ENCODE measurements around the gene BARHL2. TPM values are rescaled to one million over a fixed set of nuclear protein-coding genes. Genes with fewer than 3 reads are reported as not detected.

Gene BARHL2
- total RNA-seq, 6 experiments from 2014 or later = not detected

- no peak for TF ChIP-seq CTCF (IDR thresholded peaks at IDR 0.05)
- TF ChIP-seq POLR2A (IDR thresholded peaks at IDR 0.05) = no peak
- ATAC-seq (no peak), DNase-seq (no peak)
- no peaks in the 10 kb centered on the region for H3K9me3 ChIP-seq
- intact Hi-C loops (cut with DNase I) = no loop called here
- H3K36me3 ChIP-seq = no peaks in the 10 kb centered on the region
- peaks cover 0 to 32% (median 4%) of the 10 kb centered on the region in 4 donors for H3K4me1 ChIP-seq
- no peak overlapping the region for H3K27ac ChIP-seq
- 15% methylated on average over 25 of the region's 25 CpGs for WGBS (ENCODE audit: insufficient coverage, low coverage, low lambda C conversion rate, missing lambda C conversion rate)
- H3K27me3 ChIP-seq = peaks cover 15 to 76% of the 10 kb centered on the region in 2 donors
- no peak overlapping the region for H3K4me3 ChIP-seq
Measured at GRCh38 chr1:90728502-90729287, 11.6 kb upstream of the BARHL2 start.

- no peak for DNase-seq
- Histone ChIP-seq H3K4me1 (peaks cover 0 to 37% (median 6%) of the 10 kb centered on the region in 4 donors), H3K9me3 (no peaks in the 10 kb centered on the region), H3K27me3 (peaks cover 18 to 78% of the 10 kb centered on the region in 2 donors), H3K4me3 (no peak overlapping the region), H3K36me3 (no peaks in the 10 kb centered on the region), H3K27ac (no peak overlapping the region)
- intact Hi-C loops (cut with DNase I) = no loop called here
- 28% methylated on average over 5 of the region's 5 CpGs for WGBS (ENCODE audit: insufficient coverage, low coverage, low lambda C conversion rate, missing lambda C conversion rate)
- no peak for ATAC-seq
- TF ChIP-seq CTCF (IDR thresholded peaks at IDR 0.05) (no peak), POLR2A (IDR thresholded peaks at IDR 0.05) (no peak)
Measured at GRCh38 chr1:90727917-90728501, 10.9 kb upstream of the BARHL2 start.

GRCh38 chr1:90726986-90727480 is 9.9 kb upstream of the BARHL2 start:
- TF ChIP-seq CTCF (IDR thresholded peaks at IDR 0.05) = no peak
- no peak for TF ChIP-seq POLR2A (IDR thresholded peaks at IDR 0.05)
- no peaks in the 10 kb centered on the region for H3K36me3 ChIP-seq
- no peak for DNase-seq
- no peak overlapping the region for H3K27ac ChIP-seq
- H3K4me3 ChIP-seq = no peak overlapping the region
- peaks cover 18 to 81% of the 10 kb centered on the region in 2 donors for H3K27me3 ChIP-seq
- intact Hi-C loops (cut with DNase I) = no loop called here
- no peak for ATAC-seq
- no CpG with 5 or more reads among the region's 25 CpGs for WGBS (ENCODE audit: insufficient coverage, low coverage, low lambda C conversion rate, missing lambda C conversion rate)
- H3K9me3 ChIP-seq = no peaks in the 10 kb centered on the region
- H3K4me1 ChIP-seq = peaks cover 0 to 37% (median 6%) of the 10 kb centered on the region in 4 donors

GRCh38 chr1:90726425-90726985 is 9.4 kb upstream of the BARHL2 start:
- TF ChIP-seq POLR2A (IDR thresholded peaks at IDR 0.05) (no peak), CTCF (IDR thresholded peaks at IDR 0.05) (no peak)
- Histone ChIP-seq H3K9me3 (no peaks in the 10 kb centered on the region), H3K4me1 (peaks cover 0 to 37% (median 6%) of the 10 kb centered on the region in 4 donors), H3K27ac (no peak overlapping the region), H3K36me3 (no peaks in the 10 kb centered on the region), H3K4me3 (no peak overlapping the region), H3K27me3 (peaks cover 18 to 75% of the 10 kb centered on the region in 2 donors)
- 12% methylated on average over 14 of the region's 28 CpGs for WGBS (ENCODE audit: insufficient coverage, low coverage, low lambda C conversion rate, missing lambda C conversion rate)
- ATAC-seq (no peak), DNase-seq (no peak)
- intact Hi-C loops (cut with DNase I) = no loop called here

Data from right lobe of liver (tissue), 6 donors.